Breast epithelium (tissue), 4 donors: Measurements from ENCODE around the gene AQP4. TPM values are rescaled to one million over a fixed set of nuclear protein-coding genes. Genes with fewer than 3 reads are reported as not detected.

Experiments
- DNase-seq, 2 donors: peaks; one replicate each; pipeline ENCODE4 v3.0.0-alpha.2; 2019; ENCODE audit warnings: low spot score in 2 of 2
- H3K27ac ChIP-seq, 2 donors: fragments of 200-600 bp; sonication (generic) in 1 of 2; one replicate each; pipeline ENCODE4 v1.5.1; 2016 to 2019; ENCODE audit warnings: mild to moderate bottlenecking in 1 of 2
- H3K27me3 ChIP-seq, 2 donors: fragments of 200-600 bp; sonication (generic) in 1 of 2; one replicate each; pipeline versions ENCODE4 v1.5.1 to v1.6.0; 2017 to 2019; ENCODE audit warnings: control low read depth in 1 of 2, mild to moderate bottlenecking in 1 of 2
- H3K36me3 ChIP-seq: fragments of 200-600 bp; one replicate; pipeline ENCODE4 v1.5.1; 2019
- H3K4me1 ChIP-seq, 2 donors: fragments of 200-600 bp; sonication (generic); one replicate each; pipeline ENCODE4 v1.5.1; 2016 to 2019; ENCODE audit warnings: control low read depth in 1 of 2
- H3K4me3 ChIP-seq, 3 donors: fragments of 200-600 bp; sonication (generic); 1 replicate in 2 of 3; 2 replicates in 1 of 3; pipeline ENCODE4 v1.5.1; 2016 to 2019; ENCODE audit warnings: mild to moderate bottlenecking in 3 of 3, moderate library complexity in 2 of 3
- H3K9me3 ChIP-seq, 2 donors: fragments of 200-600 bp; sonication (generic) in 1 of 2; one replicate each; pipeline ENCODE4 v1.5.1; 2016 to 2019; ENCODE audit warnings: control low read depth in 1 of 2
- POLR2A ChIP-seq: fragments of 450-650 bp; IDR thresholded peaks from one replicate; pipeline ENCODE4 v1.6.1; 2016; ENCODE audit warnings: antibody characterized with exemption, mild to moderate bottlenecking, moderate library complexity
- POLR2AphosphoS5 ChIP-seq, 3 donors: sonication (generic); formaldehyde crosslinking; IDR thresholded peaks; one replicate each; pipeline ENCODE4 v1.6.1; 2017; ENCODE audit warnings: antibody characterized with exemption in 3 of 3
- intact Hi-C: fragments of 100-400 bp; cut with DNase I; formaldehyde crosslinking; loops from one replicate; pipeline ENCODE4 v1.15.1; 2023; ENCODE audit warnings: low total_unique reads
- total RNA-seq, 3 donors: library from RNA; depleted of rRNA; stranded (reverse); fragments of >200 nt; gene quantifications; one replicate each; pipeline ENCODE4 v1.1.0, GENCODE V29; 2016
- TF ChIP-seq, protein P1 (sequence below), 3 donors: fragments of 450-650 bp; IDR thresholded peaks; one replicate each; pipeline ENCODE4 v1.5.1; 2016 to 2017; ENCODE audit warnings: antibody characterized with exemption in 3 of 3, mild to moderate bottlenecking in 3 of 3, moderate library complexity in 3 of 3

AQP4 gene
- total RNA-seq, 3 donors from 2014 or later = 0.32 to 1.5 (median 0.33) TPM

DNA sequence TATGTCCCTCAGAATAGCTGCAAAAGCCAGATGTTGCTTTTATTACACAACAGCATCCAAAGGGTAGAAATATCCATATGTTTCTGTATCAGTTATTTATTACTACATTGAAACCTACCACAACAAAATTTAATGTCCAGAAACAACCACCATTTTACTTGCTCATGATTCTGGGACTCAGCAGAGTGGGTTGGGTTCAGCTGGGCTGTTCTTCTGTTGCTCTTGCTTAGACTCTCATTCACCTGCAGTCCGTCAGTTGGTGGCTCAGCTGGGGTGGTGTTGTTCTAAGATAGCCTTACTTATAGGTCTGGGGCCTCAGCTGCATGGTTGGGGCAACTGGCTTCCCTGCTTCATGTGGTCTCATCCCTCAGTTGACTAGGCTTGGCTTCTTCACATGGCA, 21.7 kb downstream of the AQP4 start:
- intact Hi-C loops = no loop called here
- no peaks in the 10 kb centered on the region for H3K4me1 ChIP-seq
- H3K36me3 ChIP-seq = no peaks in the 10 kb centered on the region
- H3K4me3 ChIP-seq = no peak overlapping the region
- no peak for DNase-seq
- no peak overlapping the region for H3K27ac ChIP-seq
- H3K9me3 ChIP-seq = no peaks in the 10 kb centered on the region
- H3K27me3 ChIP-seq = no peaks in the 10 kb centered on the region
- TF ChIP-seq, protein P1, sequence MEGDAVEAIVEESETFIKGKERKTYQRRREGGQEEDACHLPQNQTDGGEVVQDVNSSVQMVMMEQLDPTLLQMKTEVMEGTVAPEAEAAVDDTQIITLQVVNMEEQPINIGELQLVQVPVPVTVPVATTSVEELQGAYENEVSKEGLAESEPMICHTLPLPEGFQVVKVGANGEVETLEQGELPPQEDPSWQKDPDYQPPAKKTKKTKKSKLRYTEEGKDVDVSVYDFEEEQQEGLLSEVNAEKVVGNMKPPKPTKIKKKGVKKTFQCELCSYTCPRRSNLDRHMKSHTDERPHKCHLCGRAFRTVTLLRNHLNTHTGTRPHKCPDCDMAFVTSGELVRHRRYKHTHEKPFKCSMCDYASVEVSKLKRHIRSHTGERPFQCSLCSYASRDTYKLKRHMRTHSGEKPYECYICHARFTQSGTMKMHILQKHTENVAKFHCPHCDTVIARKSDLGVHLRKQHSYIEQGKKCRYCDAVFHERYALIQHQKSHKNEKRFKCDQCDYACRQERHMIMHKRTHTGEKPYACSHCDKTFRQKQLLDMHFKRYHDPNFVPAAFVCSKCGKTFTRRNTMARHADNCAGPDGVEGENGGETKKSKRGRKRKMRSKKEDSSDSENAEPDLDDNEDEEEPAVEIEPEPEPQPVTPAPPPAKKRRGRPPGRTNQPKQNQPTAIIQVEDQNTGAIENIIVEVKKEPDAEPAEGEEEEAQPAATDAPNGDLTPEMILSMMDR (IDR thresholded peaks at IDR 0.05) = no peak
- TF ChIP-seq POLR2A (no peak), POLR2AphosphoS5 (IDR thresholded peaks at IDR 0.05) (no peak)

DNA sequence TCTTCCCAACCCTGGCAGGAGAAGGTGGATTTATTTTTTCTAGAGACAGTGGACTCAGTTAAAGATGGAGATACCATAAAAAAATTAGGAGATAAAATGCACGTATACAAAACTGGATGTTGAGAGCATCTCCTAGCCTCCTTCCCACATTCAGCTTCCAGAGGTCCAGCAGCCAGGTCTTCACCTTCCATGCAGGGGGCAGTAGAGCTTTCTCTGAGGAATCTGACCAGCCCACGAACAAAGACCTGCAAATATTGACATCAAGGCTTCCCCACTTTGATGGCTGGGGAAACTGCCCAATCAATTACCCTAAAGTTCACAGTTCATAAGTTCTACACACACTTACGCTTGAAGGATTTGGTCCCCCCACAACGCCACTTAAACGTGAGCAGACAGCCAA, 24.5 kb downstream of the AQP4 start:
- intact Hi-C loops = no loop called here
- no peaks in the 10 kb centered on the region for H3K27me3 ChIP-seq
- H3K4me3 ChIP-seq = no peak overlapping the region
- TF ChIP-seq POLR2A = no peak
- TF ChIP-seq, protein P1 (IDR thresholded peaks at IDR 0.05) = no peak
- TF ChIP-seq POLR2AphosphoS5 (IDR thresholded peaks at IDR 0.05) = no peak
- DNase-seq = no peak
- no peak overlapping the region for H3K27ac ChIP-seq
- no peaks in the 10 kb centered on the region for H3K9me3 ChIP-seq
- no peaks in the 10 kb centered on the region for H3K4me1 ChIP-seq
- no peaks in the 10 kb centered on the region for H3K36me3 ChIP-seq

DNA sequence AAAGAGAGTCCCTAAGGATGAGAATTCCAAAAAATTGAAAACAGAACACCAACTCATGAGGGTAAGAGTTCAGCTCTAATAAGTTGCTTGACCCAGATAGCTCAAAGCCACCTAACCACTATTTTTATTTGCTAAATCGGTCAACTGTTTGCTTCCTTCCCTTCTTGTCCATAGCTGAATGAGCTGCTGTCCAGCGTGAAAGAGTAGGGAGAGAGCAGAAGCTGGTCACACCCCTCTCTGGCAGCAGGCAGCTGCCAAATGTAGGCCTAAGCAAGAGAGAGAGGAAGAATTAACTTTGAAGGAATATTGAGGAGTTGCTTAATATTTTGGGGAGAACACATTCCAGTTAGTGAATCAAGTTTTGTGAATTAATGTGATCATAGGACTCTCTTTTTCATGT, 25.9 kb downstream of the AQP4 start:
- DNase-seq = no peak
- no peak overlapping the region for H3K4me3 ChIP-seq
- no peak overlapping the region for H3K27ac ChIP-seq
- no peaks in the 10 kb centered on the region for H3K9me3 ChIP-seq
- H3K27me3 ChIP-seq = no peaks in the 10 kb centered on the region
- H3K4me1 ChIP-seq = no peaks in the 10 kb centered on the region
- no peaks in the 10 kb centered on the region for H3K36me3 ChIP-seq
- intact Hi-C loops = no loop called here
- TF ChIP-seq, protein P1 (IDR thresholded peaks at IDR 0.05) = no peak
- TF ChIP-seq POLR2AphosphoS5 (IDR thresholded peaks at IDR 0.05) (no peak), POLR2A (no peak)

DNA sequence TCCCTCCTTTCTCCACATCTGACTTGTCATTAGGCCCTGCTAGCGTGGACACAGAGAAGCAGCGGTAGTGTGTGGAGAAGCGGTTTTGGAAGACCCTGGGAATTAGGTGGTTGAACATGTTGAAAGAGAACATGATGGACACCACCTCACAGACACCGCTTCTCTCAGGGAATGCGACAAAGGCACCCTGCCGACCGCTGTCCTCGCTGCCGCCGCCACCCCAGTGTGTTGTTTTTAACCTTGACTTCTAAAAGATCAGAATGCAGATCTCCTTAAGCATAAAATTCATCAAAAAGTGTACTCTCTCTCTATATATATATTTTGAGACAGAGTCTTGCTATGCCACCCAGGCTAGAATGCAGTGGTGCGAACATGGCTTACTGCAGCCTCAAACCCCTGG, 33.2 kb downstream of the AQP4 start:
- no peak for DNase-seq
- Histone ChIP-seq H3K4me1 (no peaks in the 10 kb centered on the region), H3K27ac (no peak overlapping the region), H3K36me3 (no peaks in the 10 kb centered on the region), H3K4me3 (no peak overlapping the region), H3K9me3 (no peaks in the 10 kb centered on the region), H3K27me3 (no peaks in the 10 kb centered on the region)
- TF ChIP-seq, protein P1 (IDR thresholded peaks at IDR 0.05) = no peak
- TF ChIP-seq POLR2A (no peak), POLR2AphosphoS5 (IDR thresholded peaks at IDR 0.05) (no peak)
- intact Hi-C loops = no loop called here

DNA sequence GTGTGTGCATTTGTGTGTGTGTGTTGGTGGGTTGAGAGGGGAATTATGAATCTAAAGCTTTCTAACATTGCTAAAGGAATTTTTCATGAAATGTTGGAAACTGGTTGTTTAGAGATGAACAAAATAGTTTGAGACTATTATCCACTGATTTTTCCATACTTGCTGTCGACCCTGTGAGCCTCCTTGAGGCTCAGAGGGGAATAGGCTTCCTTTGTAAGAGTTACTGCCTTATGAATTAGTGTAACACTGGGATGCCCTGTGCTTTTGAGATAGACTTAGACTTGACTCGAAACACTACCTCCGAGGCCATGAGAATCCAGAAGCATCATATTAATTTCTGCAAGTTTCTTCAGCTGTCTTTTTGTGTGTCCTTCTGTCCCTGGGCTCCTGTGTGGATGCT, 37.9 kb downstream of the AQP4 start:
- H3K9me3 ChIP-seq = no peaks in the 10 kb centered on the region
- TF ChIP-seq POLR2A (no peak), POLR2AphosphoS5 (IDR thresholded peaks at IDR 0.05) (no peak)
- TF ChIP-seq, protein P1 (IDR thresholded peaks at IDR 0.05) = no peak
- no peaks in the 10 kb centered on the region for H3K27me3 ChIP-seq
- H3K4me1 ChIP-seq = no peaks in the 10 kb centered on the region
- H3K27ac ChIP-seq = no peak overlapping the region
- no peak for DNase-seq
- intact Hi-C loops = loop anchor here (10.0 kb wide), 1 partner anchor 777 kb away; no protein-coding TSS in a partner anchor
- H3K4me3 ChIP-seq = no peak overlapping the region
- H3K36me3 ChIP-seq = no peaks in the 10 kb centered on the region
